SW 1271 (cell line): ENCODE measurements around the gene BDH2.

Experiments
- DNase-seq, 2 experiments: peaks; one replicate each; lab custom pipeline; 2025; lab: John Stamatoyannopoulos, UW

Gene BDH2

GRCh38 chr4:103099691-103100392 is at the start of gene BDH2:
TSS of gene BDH2 (minus strand) at chr4:103099834. CDS start at chr4:103096254, 3,580 bp downstream.
- peak; percentile 12 to 82 for DNase-seq

- no peak for DNase-seq
These were observed 45.3 kb upstream of the BDH2 start for GRCh38 chr4:103144926-103145325.

GRCh38 chr4:103137446-103137827 is 37.8 kb upstream of the BDH2 start:
- peak; percentile 2 to 47 for DNase-seq

- DNase-seq = no peak
These were observed 37.2 kb upstream of the BDH2 start for GRCh38 chr4:103136671-103137445.

- DNase-seq = no peak
These were observed 29.5 kb upstream of the BDH2 start for GRCh38 chr4:103129174-103129573.

GRCh38 chr4:103126126-103126525 is 26.5 kb upstream of the BDH2 start:
- DNase-seq = no peak

GRCh38 chr4:103123114-103123513 is 23.5 kb upstream of the BDH2 start:
- no peak for DNase-seq

- no peak for DNase-seq
These were observed 18.5 kb upstream of the BDH2 start for GRCh38 chr4:103118166-103118565.

- no peak for DNase-seq
These were observed 12.0 kb upstream of the BDH2 start for GRCh38 chr4:103111598-103111997.

GRCh38 chr4:103108542-103108941 is 8.9 kb upstream of the BDH2 start:
- no peak for DNase-seq

GRCh38 chr4:103105558-103106356 is 6.1 kb upstream of the BDH2 start:
- no peak for DNase-seq

GRCh38 chr4:103104886-103105285 is 5.3 kb upstream of the BDH2 start:
- DNase-seq = no peak

- no peak for DNase-seq
These were observed 1.1 kb upstream of the BDH2 start for GRCh38 chr4:103100691-103101090.

GRCh38 chr4:103098756-103099440 is 736 bp downstream of the BDH2 start:
- DNase-seq = no peak

- no peak for DNase-seq
These were observed 1.3 kb downstream of the BDH2 start for GRCh38 chr4:103098341-103098740.

GRCh38 chr4:103097112-103097511 is 2.5 kb downstream of the BDH2 start:
- no peak for DNase-seq

GRCh38 chr4:103095080-103095479 is 4.6 kb downstream of the BDH2 start:
- DNase-seq = no peak

- DNase-seq = no peak
These were observed 7.4 kb downstream of the BDH2 start for GRCh38 chr4:103092245-103092644.

GRCh38 chr4:103091601-103092223 is 7.9 kb downstream of the BDH2 start:
- DNase-seq = peak; percentile 7 to 45

- DNase-seq = no peak
These were observed 10.2 kb downstream of the BDH2 start for GRCh38 chr4:103089481-103089880.

- DNase-seq = no peak
These were observed 13.1 kb downstream of the BDH2 start for GRCh38 chr4:103086551-103086950.
